NOMO-1 (cell line): ENCODE results near the gene ICA1.
A peak's percentile ranks its signal among the peaks of the same experiment; 100 is the strongest.

ENCODE experiments used
- DNase-seq, 2 experiments: peaks; one replicate each; lab custom pipeline; 2025; ENCODE audit not compliant: unreplicated experiment in 2 of 2; lab: John Stamatoyannopoulos, UW

ICA1 gene

GRCh38 chr7:8228766-8229674, 32.9 kb downstream of the ICA1 start:
- no peak for DNase-seq

GRCh38 chr7:8228068-8228467, 33.9 kb downstream of the ICA1 start:
- DNase-seq = no peak

- no peak for DNase-seq
These were observed 34.7 kb downstream of the ICA1 start for GRCh38 chr7:8227261-8227660.

GRCh38 chr7:8226501-8226900, 35.5 kb downstream of the ICA1 start:
- no peak for DNase-seq

- no peak for DNase-seq
These were observed 40.4 kb downstream of the ICA1 start for GRCh38 chr7:8221567-8221966.

GRCh38 chr7:8221101-8221495, 40.9 kb downstream of the ICA1 start:
- DNase-seq = no peak

- DNase-seq = no peak
These were observed 41.4 kb downstream of the ICA1 start for GRCh38 chr7:8220376-8221100.

- DNase-seq = peak; percentile 16 to 76
These were observed 44.5 kb downstream of the ICA1 start for GRCh38 chr7:8217200-8218068.

- no peak for DNase-seq
These were observed 45.7 kb downstream of the ICA1 start for GRCh38 chr7:8216334-8216690.

- DNase-seq = no peak
These were observed 46.2 kb downstream of the ICA1 start for GRCh38 chr7:8215648-8216333.

- peak; percentile 40 to 84 for DNase-seq
These were observed 47.6 kb downstream of the ICA1 start for GRCh38 chr7:8214244-8214824.

- DNase-seq = no peak
These were observed 48.6 kb downstream of the ICA1 start for GRCh38 chr7:8213381-8213780.

GRCh38 chr7:8212638-8213037, 49.3 kb downstream of the ICA1 start:
- DNase-seq = no peak

GRCh38 chr7:8211725-8212096, 50.3 kb downstream of the ICA1 start:
- peak; percentile 52 to 59 for DNase-seq

GRCh38 chr7:8210845-8211724, 50.9 kb downstream of the ICA1 start:
- DNase-seq = peak in 1 of 2 experiments; percentile 16

- DNase-seq = no peak
These were observed 52.6 kb downstream of the ICA1 start for GRCh38 chr7:8209353-8209752.

- no peak for DNase-seq
These were observed 53.2 kb downstream of the ICA1 start for GRCh38 chr7:8208816-8209215.

GRCh38 chr7:8206956-8207355, 55.0 kb downstream of the ICA1 start:
- no peak for DNase-seq

GRCh38 chr7:8205537-8205936, 56.4 kb downstream of the ICA1 start:
- no peak for DNase-seq
